Keratinocyte (primary cell): ENCODE measurements around the gene COG6. TPM values are rescaled to one million over a fixed set of nuclear protein-coding genes. Genes with fewer than 3 reads are reported as not detected.

ENCODE experiments used
- DNase-seq: peaks from one replicate; pipeline ENCODE4 v3.0.0-alpha.2; 2011; ENCODE audit warnings: low read depth, missing footprints, low spot score
- FAIRE-seq: peaks from 2 replicates; lab custom pipeline; 2011; peaks lifted over from hg19 to GRCh38; lab: Jason Lieb, UNC
- H2AFZ ChIP-seq: 2 replicates; pipeline ENCODE4 v1.6.0; 2012; ENCODE audit warnings: low read length, control low read depth, inconsistent platforms; ENCODE audit not compliant: control insufficient read depth
- H3K27ac ChIP-seq: 2 replicates; pipeline ENCODE4 v1.5.1; 2011; ENCODE audit warnings: low read length; ENCODE audit not compliant: control insufficient read depth, insufficient read depth
- H3K27me3 ChIP-seq: 3 replicates; pipeline ENCODE4 v1.6.0; 2011; ENCODE audit warnings: low read length; ENCODE audit not compliant: control insufficient read depth, insufficient read depth; ENCODE audit errors: extremely low read depth
- H3K36me3 ChIP-seq, 2 experiments: 2 replicates in 1 of 2; 3 replicates in 1 of 2; pipeline ENCODE4 v1.5.1; 2011; ENCODE audit warnings: low read length in 2 of 2, mild to moderate bottlenecking in 1 of 2; ENCODE audit not compliant: control insufficient read depth in 2 of 2, insufficient read depth in 2 of 2; ENCODE audit errors: extremely low read depth in 1 of 2
- H3K4me1 ChIP-seq: 3 replicates; pipeline ENCODE4 v1.5.1; 2011; ENCODE audit warnings: low read length; ENCODE audit not compliant: control insufficient read depth, insufficient read depth; ENCODE audit errors: extremely low read depth
- H3K4me2 ChIP-seq: 3 replicates; pipeline ENCODE4 v1.6.0; 2011; ENCODE audit warnings: low read depth, low read length; ENCODE audit not compliant: control insufficient read depth, insufficient read depth; ENCODE audit errors: extremely low read depth
- H3K4me3 ChIP-seq, 3 experiments: fragments of 200-600 bp in 1 of 3; sonication (generic) in 1 of 3; 2 replicates in 2 of 3; 3 replicates in 1 of 3; pipeline ENCODE4 v1.5.1; 2011 to 2016; ENCODE audit warnings: low read length in 3 of 3, mild to moderate bottlenecking in 3 of 3, control low read depth in 2 of 3, inconsistent platforms in 1 of 3, low read depth in 1 of 3, mixed read lengths in 1 of 3, mixed run types in 1 of 3, moderate library complexity in 1 of 3; ENCODE audit not compliant: control insufficient read depth in 2 of 3, insufficient read depth in 2 of 3; ENCODE audit errors: extremely low read depth in 1 of 3
- H3K79me2 ChIP-seq: 2 replicates; pipeline ENCODE4 v1.6.0; 2012; ENCODE audit warnings: low read length; ENCODE audit not compliant: control insufficient read depth, insufficient read depth
- H3K9ac ChIP-seq: 3 replicates; pipeline ENCODE4 v1.6.0; 2011; ENCODE audit warnings: low read length; ENCODE audit not compliant: control insufficient read depth, insufficient read depth; ENCODE audit errors: extremely low read depth
- H3K9me1 ChIP-seq: 3 replicates; pipeline ENCODE4 v1.6.0; 2011; ENCODE audit warnings: low read length; ENCODE audit not compliant: control insufficient read depth, insufficient read depth; ENCODE audit errors: extremely low read depth
- H3K9me3 ChIP-seq: 2 replicates; pipeline ENCODE4 v1.5.1; 2012; ENCODE audit warnings: low read depth, low read length; ENCODE audit not compliant: control insufficient read depth
- H4K20me1 ChIP-seq: 3 replicates; pipeline ENCODE4 v1.6.0; 2011; ENCODE audit warnings: low read length; ENCODE audit not compliant: control insufficient read depth, insufficient read depth; ENCODE audit errors: extremely low read depth
- EZH2 ChIP-seq: IDR thresholded peaks from one replicate; pipeline ENCODE4 v1.6.1; 2012; ENCODE audit warnings: inconsistent platforms, mild to moderate bottlenecking, low read length, moderate library complexity
- dilution Hi-C: fragments of 300-500 bp; cut with MboI; formaldehyde crosslinking; loops from one replicate; pipeline ENCODE4 v1.7.0; 2020; ENCODE audit warnings: low sequenced_read_pairs; ENCODE audit not compliant: extremely low pct_ligation_motif_present
- polyA plus RNA-seq, 5 experiments: library from polyadenylated mRNA; depleted of rRNA in 3 of 5; stranded (reverse) in 3 of 5; stranded (forward) in 1 of 5; unstranded in 1 of 5; fragments of >200 nt; gene quantifications; 1 replicate in 1 of 5; 2 replicates in 3 of 5; 3 replicates in 1 of 5; pipeline versions ENCODE4 v1.2.1 to v1.2.3, GENCODE V29; 2011 to 2012; ENCODE audit warnings: missing spikeins in 2 of 5, low read depth in 1 of 5, low replicate concordance in 1 of 5
- TF ChIP-seq, protein P1 (sequence below), 3 experiments: IDR thresholded peaks in 1 of 3; conservative IDR thresholded peaks in 1 of 3; optimal IDR thresholded peaks in 1 of 3; 2 replicates in 2 of 3; 3 replicates in 1 of 3; pipeline versions ENCODE3 to v1.5.1; 2011; ENCODE audit warnings: low read length in 3 of 3, mild to moderate bottlenecking in 3 of 3, moderate library complexity in 2 of 3, control low read depth in 1 of 3, inconsistent platforms in 1 of 3; ENCODE audit not compliant: insufficient read depth in 2 of 3; ENCODE audit errors: extremely low read depth in 1 of 3

The COG6 gene
- polyA plus RNA-seq, 1 donor (not counting 4 experiments of a cell fraction or from before 2014, with no cell fraction given): 25.5 TPM

DNA sequence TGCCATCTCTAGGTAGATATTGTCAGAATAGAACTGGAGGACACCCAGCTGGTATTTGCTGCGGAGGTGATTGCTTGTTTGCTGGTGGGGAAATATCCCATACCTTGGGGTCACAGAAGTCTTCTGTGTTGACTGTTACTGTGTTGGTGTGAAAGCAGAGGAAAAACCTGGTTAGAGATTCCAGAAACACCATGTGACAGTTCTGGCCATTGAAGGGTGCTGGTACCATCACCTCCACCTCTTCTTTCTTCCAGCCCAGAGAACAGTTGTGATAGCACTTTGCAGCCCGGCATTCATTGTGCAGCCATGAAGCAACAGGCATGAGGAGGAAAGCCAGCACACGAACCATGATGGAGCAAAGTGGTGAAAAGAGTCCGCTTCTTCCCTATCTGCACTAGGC, 47.6 kb upstream of the COG6 start:
- FAIRE-seq: no peak
- dilution Hi-C loops: no loop called here
- H3K9me1 ChIP-seq: no peaks in the 10 kb centered on the region
- no peaks in the 10 kb centered on the region for H3K36me3 ChIP-seq
- H3K4me3 ChIP-seq: no peak overlapping the region
- no peaks in the 10 kb centered on the region for H3K79me2 ChIP-seq
- no peak overlapping the region for H3K4me2 ChIP-seq
- no peaks in the 10 kb centered on the region for H4K20me1 ChIP-seq
- no peaks in the 10 kb centered on the region for H3K27me3 ChIP-seq
- no peaks in the 10 kb centered on the region for H3K9me3 ChIP-seq
- no peak overlapping the region for H3K27ac ChIP-seq
- no peak overlapping the region for H2AFZ ChIP-seq
- no peak for DNase-seq
- H3K4me1 ChIP-seq: no peaks in the 10 kb centered on the region
- TF ChIP-seq, protein P1, sequence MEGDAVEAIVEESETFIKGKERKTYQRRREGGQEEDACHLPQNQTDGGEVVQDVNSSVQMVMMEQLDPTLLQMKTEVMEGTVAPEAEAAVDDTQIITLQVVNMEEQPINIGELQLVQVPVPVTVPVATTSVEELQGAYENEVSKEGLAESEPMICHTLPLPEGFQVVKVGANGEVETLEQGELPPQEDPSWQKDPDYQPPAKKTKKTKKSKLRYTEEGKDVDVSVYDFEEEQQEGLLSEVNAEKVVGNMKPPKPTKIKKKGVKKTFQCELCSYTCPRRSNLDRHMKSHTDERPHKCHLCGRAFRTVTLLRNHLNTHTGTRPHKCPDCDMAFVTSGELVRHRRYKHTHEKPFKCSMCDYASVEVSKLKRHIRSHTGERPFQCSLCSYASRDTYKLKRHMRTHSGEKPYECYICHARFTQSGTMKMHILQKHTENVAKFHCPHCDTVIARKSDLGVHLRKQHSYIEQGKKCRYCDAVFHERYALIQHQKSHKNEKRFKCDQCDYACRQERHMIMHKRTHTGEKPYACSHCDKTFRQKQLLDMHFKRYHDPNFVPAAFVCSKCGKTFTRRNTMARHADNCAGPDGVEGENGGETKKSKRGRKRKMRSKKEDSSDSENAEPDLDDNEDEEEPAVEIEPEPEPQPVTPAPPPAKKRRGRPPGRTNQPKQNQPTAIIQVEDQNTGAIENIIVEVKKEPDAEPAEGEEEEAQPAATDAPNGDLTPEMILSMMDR (optimal IDR thresholded peaks at IDR 0.05 in 1 of 3, IDR thresholded peaks at IDR 0.05 in 1 of 3, conservative IDR thresholded peaks at IDR 0.05 in 1 of 3; ENCODE audit: extremely low read depth in 1 of 3, insufficient read depth in 2 of 3, low read length in 3 of 3): no peak
- TF ChIP-seq EZH2: no peak
- no peak overlapping the region for H3K9ac ChIP-seq

DNA sequence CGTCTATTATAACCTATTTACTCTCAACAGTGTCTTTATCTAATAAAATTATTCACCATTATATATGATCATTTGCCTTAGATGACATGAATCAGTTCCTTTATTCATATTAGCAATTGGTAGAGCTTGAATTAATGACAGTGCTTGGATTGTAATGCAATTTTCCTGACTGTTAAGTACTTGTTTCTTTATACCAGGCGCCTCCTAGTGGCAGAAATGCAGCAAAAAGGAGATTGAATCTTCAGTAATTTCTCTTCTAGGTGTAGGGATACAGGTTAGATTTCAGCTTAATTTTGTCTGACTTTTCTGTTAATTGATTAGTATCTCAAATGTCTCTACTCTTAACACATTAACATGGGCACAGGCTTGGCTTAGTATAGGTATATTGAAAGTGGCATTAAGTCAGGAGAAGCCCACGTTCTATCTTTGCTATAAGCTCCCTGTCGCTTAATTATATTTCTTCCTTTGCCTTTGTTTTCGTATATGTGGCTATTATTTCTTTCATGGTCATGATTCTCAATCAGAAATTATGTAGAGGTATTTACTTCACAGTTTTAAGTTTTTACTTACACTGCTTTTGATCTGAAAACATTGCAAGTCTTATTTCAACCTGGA, 43.3 kb upstream of the COG6 start:
- Histone ChIP-seq H3K4me1 (no peaks in the 10 kb centered on the region), H3K4me3 (no peak overlapping the region), H3K4me2 (no peak overlapping the region), H3K9ac (no peak overlapping the region), H3K79me2 (no peaks in the 10 kb centered on the region), H4K20me1 (no peaks in the 10 kb centered on the region), H3K9me3 (no peaks in the 10 kb centered on the region), H3K9me1 (no peaks in the 10 kb centered on the region), H3K27me3 (no peaks in the 10 kb centered on the region), H2AFZ (no peak overlapping the region), H3K27ac (no peak overlapping the region), H3K36me3 (no peaks in the 10 kb centered on the region)
- dilution Hi-C loops: no loop called here
- DNase-seq (peak; percentile 33), FAIRE-seq (peak; percentile 23)
- TF ChIP-seq, protein P1 (optimal IDR thresholded peaks at IDR 0.05 in 1 of 3, IDR thresholded peaks at IDR 0.05 in 1 of 3, conservative IDR thresholded peaks at IDR 0.05 in 1 of 3; ENCODE audit: extremely low read depth in 1 of 3, insufficient read depth in 2 of 3, low read length in 3 of 3): peak in 2 of 3 experiments; percentile 66 to 68
- TF ChIP-seq EZH2: no peak
